GM19468 (cell line): ENCODE measurements around the gene GTF3C1.
"Not testable (repeated sequence)": the region's sequence is repeated elsewhere in the genome, so short reads cannot be mapped to it uniquely, and the experiment has no call there.

Source experiments
- ATAC-seq: cut with Tn5 transposase; IDR thresholded peaks from one replicate; pipeline ENCODE4 v1.9.1; 2021; ENCODE audit warnings: mild to moderate bottlenecking, moderate library complexity, moderate number of reproducible peaks; ENCODE audit not compliant: unreplicated experiment; ENCODE audit errors: extremely low read depth

The GTF3C1 gene

GRCh38 chr16:27570986-27571385 is 21.3 kb upstream of the GTF3C1 start:
- not testable (repeated sequence) for ATAC-seq

GRCh38 chr16:27568077-27568476 is 18.4 kb upstream of the GTF3C1 start:
- ATAC-seq: no peak

DNA sequence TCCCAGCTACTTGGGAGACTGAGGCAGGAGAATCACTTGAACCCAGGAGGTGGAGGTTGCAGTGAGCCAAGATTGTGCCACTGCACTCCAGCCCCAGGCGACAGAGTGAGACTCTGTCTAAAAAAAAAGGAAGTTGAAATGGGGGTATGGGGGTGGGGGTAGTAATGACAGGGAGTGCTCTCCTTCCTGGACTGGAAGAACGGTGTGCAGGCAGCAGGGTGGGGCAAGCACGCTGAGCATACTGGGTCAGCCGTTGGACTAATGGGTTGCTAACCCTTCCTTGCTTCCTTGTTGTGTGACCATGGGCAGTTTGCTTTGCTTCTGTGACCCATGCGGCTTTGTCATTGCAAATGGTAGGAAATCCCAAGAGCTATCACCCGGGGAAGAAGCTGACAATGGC is 16.7 kb upstream of the GTF3C1 start:
- no peak for ATAC-seq

DNA sequence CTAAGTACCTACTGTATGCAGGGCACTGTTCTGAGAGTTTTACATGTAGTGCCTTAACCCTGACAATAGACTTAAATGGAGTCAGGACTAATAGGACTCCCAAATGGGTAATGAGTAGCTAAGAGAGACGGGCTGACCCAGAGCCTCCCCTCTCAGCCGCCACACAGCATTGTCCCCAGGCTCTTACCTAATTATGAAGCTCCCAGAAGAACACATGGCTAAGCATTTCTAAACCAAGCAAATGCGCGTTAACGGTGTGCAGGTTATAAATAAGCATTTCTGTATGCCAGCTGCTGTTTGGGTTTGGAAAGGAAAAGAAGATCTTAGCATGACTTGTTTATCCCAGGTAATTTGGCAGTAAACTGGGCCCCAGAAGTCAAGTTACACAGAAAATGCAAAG is 14.5 kb upstream of the GTF3C1 start:
- no peak for ATAC-seq

DNA sequence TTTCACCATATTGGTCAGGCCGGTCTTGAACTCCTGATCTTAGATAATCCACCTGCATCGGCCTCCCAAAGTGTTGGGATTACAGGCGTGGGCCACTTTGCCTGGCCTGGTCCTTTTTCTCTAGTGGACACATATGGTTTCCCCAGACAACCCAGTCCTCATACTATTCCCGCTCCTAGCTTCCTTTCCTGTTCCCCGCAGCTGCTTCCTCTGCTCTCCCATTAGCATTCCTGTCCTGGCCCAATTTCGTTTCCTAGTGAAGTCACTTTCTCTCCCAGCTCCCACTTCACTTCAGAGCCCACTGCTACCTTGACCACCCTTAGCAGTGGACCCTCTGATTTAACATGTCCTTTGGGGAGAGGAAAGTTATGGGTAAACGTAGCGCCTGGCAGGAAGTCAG is 11.5 kb upstream of the GTF3C1 start:
- ATAC-seq: no peak

DNA sequence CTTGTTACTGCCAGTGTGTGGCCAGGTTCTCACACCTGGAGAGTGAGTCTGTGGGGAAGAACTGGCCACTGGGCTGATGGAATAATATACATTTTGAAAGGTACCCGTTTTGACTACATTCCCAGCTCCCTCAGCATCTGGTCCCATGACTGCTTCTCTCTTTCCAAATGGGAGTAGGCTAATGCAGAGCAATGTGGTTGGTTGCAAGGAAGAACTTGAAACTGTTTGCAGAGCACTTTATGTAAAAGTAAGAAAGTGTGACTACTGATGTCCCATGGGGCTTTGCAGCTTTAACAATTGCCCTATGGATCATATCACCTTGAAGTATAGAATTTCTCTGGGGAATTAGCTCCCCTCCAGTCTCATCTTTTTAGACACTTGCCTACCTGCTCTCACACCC is 9.2 kb upstream of the GTF3C1 start:
- no peak for ATAC-seq

- ATAC-seq: no peak
Measured at GRCh38 chr16:27558434-27558833, 8.7 kb upstream of the GTF3C1 start.

GRCh38 chr16:27556471-27556870 is 6.8 kb upstream of the GTF3C1 start:
- ATAC-seq: no peak

DNA sequence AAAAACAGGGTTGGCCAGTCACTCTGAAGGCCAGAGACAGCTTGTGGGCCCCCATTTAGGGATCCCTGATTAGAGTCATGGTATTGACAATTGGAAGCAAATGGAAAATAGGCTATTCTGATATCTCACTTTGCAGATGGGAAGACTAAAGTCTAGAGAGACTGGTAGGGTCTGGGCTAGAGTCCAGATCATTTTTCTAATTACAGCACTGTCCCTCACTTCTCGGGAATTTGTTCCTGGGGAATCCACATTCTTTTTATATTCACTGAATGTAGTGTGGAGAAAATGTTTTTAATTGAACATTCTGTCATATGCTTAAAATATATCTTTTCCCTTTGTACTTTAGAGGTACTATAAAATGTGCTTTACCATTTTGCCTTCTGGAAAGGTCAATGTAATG is 1.3 kb upstream of the GTF3C1 start:
- no peak for ATAC-seq

GRCh38 chr16:27550582-27550920 is 838 bp upstream of the GTF3C1 start:
- ATAC-seq: no peak

DNA sequence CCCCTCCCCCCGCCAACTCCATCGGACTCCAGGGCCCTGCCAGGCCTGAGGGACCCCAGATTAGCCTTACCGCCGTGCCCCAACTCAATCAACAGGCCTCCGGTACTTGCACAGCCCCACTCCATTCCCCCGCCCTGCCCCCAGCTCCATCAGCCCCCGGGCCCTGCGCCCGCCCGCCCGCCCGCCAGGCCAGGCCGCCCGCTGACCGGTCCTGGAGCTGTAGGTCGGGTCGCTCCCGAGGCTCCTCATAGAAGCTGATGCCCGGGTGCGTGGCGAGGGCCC is 308 bp downstream of the GTF3C1 start:
- ATAC-seq: no peak

- no peak for ATAC-seq
Measured at GRCh38 chr16:27547851-27548250, 1.9 kb downstream of the GTF3C1 start.

- no peak for ATAC-seq
Measured at GRCh38 chr16:27547134-27547533, 2.6 kb downstream of the GTF3C1 start.

- no peak for ATAC-seq
Measured at GRCh38 chr16:27544671-27545070, 5.0 kb downstream of the GTF3C1 start.

GRCh38 chr16:27543801-27544200 is 5.9 kb downstream of the GTF3C1 start:
- no peak for ATAC-seq

- ATAC-seq: no peak
Measured at GRCh38 chr16:27539636-27540035, 10.1 kb downstream of the GTF3C1 start.

GRCh38 chr16:27539120-27539519 is 10.6 kb downstream of the GTF3C1 start:
- no peak for ATAC-seq

DNA sequence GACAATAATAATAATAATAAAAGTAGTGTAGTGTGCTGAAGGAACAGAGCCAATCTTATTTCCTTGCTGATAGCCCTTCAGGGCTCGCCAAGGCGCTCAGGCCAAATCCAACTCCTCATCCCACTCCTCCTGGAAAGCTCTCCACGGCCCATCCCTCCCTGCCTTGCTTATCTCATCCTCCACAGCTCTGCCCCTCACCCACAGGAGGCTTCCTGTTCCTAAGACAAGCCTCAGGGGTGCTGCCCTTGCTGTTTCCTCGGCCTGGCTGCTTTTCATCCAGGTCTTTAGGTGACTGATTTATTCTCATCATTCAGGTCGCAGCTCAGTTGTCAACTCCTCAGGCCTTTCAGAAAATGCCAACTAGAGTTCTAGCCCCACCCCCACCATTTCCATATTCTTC is 11.2 kb downstream of the GTF3C1 start:
- no peak for ATAC-seq

- ATAC-seq: no peak
Measured at GRCh38 chr16:27534256-27534655, 15.5 kb downstream of the GTF3C1 start.

DNA sequence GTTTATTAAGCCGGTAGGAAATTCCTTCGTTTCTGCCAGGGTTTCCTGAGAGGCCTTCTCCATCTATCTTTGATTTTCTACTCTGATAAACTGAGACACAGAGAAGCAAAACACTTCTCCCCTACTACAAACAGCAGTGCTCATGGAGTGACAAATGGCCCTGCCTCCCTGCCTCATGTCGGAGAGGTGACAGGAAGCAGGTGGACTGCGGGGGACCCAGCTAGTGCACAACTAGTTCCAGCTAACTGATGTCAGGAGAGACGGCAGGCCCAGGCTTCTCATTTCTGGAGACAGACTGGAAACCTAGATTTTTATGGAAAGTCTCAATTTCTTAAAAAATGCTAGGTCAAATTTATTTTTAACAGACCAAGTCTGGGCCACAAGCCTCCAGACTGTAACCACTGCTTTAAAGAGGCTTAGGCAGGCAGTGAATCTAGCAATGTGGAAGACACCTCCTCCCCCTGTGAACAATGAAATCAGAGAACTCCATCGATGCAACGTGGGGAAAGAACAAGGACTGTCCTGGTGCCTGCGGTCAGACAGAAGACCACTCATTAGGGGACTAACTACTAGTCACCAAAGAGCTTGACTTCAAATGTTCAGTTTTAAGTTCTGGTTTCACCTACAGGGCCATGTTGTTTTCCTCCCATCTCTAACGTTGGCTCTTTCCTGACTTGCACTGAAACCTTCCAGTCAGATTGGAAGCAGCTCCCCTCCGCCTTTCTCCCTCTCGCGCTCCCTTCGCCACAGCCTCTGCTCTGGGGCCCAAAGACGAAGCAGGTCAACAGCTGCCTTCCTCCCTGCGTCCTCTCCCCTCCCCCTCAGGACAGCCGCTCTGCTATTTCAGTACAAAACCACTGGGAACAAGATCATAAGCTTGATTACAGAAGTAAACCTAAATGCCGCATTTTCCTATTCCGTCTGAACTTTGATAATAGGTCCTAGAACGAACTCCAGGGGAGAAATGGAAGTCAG is 17.6 kb downstream of the GTF3C1 start:
- no peak for ATAC-seq

- no peak for ATAC-seq
Measured at GRCh38 chr16:27531186-27531585, 18.5 kb downstream of the GTF3C1 start.

DNA sequence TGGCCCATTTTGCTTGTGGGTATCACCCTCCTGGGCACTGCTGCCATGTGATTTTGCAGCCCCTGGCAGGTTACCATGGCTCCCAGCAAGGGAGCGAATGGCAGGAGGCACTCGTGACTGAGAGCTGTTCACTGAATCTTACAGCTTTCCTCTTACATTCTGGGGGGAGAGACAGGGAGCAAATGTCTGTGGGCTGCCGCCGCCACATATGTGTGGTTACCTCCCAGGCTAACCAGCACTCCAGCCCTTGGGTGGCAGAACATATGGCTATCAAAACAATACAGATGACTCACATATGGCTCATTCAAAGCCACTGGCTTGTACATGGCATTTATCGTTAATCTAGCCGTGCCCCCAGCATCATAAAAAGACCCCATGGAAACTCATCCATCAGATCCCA is 19.8 kb downstream of the GTF3C1 start:
- no peak for ATAC-seq
